ENCODE results near the gene GRAP2.
"Not testable (repeated sequence)": the region's sequence is repeated elsewhere in the genome, so short reads cannot be mapped to it uniquely, and the experiment has no call there.

Gene GRAP2

DNA sequence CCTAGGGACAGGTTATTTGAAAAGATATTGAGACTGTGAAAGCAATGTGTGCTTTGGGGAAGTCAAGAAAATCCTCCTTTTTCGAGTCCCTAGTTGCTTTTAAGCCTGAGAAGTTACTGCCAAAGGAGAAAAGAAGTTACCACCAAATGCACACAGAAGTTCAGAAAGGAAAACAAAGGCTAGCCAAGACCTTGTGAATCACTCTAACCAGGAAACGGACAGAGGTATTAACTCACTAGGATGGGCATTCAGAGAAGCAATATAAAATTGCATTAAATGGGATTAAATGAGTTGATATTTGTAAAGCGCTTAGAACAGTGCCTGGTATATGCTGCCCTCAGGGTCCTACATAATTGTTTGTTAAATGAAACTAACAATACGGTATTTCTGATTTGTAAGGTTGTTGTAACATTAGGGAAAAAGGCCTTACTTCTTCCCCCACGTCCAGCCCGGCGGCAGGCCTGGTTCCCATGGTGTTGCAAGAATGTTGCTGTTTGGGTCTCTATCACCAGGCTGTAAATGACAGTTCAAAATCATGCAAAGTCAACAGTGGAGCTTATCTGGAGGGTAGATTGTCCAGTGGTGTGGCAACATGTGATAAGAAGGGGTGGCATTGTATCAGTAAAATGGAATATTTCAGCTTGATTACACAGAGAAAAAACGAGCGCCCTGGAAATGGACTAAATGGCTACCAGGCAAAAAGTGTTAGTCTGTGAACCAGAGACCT lies 66.4 kb downstream of the GRAP2 start:
- DNase-seq (ENCODE audit: low spot score): no peak

DNA sequence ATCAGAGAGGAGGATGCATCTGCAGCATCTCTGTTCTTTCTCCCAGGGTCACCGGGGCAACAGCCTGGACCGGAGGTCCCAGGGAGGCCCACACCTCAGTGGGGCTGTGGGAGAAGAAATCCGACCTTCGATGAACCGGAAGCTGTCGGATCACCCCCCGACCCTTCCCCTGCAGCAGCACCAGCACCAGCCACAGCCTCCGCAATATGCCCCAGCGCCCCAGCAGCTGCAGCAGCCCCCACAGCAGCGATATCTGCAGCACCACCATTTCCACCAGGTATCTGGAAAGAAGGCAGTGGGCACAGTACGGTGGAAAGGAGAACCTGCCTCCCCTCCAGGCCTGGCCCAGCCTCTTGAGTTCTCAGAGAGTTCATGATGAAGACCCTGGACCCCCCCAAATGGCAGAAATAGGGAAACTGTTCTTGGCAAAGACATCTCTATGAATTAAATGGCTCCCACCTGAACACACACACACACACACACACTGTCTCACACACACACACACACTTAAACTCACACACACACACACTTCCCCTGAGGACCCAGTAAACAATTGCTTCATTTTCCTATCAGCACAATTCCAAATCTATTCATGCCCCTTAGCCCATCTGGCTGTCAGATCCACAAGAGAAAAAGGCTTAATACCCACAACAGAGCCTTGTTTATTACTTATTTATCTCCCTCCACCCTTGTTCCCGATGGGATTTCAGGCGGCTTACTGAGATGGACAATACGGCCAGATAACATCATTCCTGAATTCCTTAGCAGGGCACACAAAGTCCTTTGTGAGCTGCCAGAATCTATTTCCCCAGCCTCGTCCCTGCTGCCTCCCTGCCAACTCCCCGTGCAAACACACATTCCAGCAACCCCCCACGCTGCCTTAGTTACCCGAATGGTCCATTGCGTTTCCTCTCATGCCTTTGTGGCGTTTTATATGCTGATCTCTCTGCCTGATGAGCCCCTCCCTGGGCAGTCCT lies 67.4 kb downstream of the GRAP2 start:
- no peak for DNase-seq (ENCODE audit: low spot score)

DNA sequence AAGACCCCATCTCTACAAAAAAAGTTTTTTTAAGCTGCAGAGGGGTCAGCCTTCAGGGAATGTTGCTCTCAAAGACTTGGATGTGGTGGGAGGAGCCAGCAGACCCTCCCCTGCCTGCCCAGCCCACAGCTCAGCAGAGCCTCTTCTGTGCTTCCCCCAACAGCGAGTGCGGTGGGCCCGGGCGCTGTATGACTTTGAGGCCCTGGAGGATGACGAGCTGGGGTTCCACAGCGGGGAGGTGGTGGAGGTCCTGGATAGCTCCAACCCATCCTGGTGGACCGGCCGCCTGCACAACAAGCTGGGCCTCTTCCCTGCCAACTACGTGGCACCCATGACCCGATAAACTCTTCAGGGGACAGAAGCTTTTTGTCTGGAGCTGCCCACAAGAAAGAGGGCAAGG lies 69.9 kb downstream of the GRAP2 start:
- DNase-seq (ENCODE audit: low spot score): no peak

DNA sequence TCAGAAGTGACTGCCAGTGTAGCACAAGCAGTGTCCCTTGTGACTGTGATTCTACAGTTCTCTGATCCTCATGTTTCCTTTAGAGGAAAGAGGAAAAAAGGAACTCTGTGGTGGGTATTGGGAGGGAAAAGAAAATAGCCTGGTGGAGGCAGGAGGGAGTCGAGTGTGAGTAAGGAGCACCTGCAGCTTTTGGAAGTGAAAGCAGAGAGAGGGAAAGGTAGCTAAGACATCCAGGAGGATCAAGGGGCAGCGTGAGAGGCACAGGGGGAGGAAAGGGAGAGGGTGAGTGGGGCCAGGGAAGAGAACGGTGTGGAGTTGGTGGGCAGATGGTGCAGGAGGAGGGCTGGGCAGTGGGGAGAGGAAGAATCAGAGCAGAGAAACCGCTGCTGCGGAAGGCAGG lies 71.8 kb downstream of the GRAP2 start:
- DNase-seq (ENCODE audit: low spot score): no peak

DNA sequence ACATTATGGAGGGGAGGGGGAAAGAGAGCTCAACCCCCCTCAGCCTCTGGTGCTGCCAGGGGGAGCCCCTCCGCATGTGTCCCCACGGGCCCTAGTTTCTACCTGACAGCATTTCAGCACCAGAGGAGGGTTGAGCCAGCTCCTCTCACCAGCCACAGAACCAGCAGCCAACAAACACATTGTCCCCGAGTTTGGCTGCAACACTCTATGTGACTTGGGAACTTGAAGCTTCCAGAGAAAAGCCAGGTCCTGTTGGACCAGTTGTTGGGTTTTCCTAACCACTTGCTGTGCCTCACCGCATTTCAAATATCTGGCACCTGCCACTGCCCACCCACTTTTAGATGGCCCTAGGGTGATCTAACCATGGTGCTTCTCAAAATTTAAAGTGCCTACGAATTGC lies 72.8 kb downstream of the GRAP2 start:
- DNase-seq (ENCODE audit: low spot score): no peak

DNA sequence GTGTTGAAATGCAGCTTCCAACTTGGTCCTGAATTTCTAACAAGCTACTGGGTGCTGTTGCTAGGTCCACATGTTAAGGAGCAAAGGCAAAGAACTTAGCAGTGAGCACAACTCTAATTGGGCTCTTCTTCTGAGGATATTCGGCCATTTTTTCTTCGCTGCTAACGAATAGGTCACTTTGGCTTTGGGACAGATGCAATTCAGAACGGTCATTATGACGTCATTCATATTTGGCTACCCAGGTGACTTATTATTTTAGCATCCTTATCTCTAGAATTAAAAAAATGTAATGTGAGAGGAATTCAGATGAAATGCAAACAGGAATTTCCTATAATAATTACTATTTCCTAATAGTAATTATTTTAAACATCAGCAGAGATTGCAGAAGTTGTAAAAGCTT lies 73.2 kb downstream of the GRAP2 start:
- no peak for DNase-seq (ENCODE audit: low spot score)

DNA sequence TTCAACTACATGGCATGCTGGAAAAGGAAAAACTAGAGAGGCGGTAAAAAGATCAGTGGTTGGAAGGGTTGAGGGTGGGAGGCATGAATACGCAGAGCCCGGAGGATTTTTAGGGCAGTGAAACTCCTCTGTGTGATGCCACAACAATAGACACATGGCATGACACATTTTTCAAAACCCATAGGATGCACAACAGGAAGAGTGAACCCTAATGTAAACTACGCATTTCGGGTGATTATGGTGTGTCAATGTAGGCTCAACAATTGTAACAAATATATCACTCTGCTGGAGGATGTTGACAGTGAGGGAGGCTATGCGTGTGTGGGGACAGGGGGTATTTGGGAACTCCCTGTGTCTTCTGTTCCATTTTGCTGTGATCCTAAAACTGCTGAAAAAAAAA lies 78.2 kb downstream of the GRAP2 start:
- no peak for DNase-seq (ENCODE audit: low spot score)

DNA sequence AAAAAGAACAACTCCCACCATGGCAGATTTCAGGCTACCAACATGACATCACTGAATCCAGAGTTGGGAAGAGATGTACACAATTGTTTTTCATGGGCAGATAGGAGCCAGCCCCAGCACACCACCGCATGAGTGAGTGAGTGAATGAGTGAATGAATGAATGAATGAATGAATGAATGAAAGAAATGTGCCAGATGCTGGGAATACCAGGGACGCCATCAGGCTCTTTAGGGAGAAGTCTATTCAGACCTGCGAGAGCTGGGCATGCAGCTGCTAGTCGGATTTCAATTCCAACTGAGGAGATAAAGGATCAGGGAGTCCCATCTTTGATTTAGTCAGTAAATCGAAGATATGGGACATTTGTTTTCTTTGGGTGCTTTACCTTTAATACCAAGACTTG lies 78.6 kb downstream of the GRAP2 start:
- no peak for DNase-seq (ENCODE audit: low spot score)

DNA sequence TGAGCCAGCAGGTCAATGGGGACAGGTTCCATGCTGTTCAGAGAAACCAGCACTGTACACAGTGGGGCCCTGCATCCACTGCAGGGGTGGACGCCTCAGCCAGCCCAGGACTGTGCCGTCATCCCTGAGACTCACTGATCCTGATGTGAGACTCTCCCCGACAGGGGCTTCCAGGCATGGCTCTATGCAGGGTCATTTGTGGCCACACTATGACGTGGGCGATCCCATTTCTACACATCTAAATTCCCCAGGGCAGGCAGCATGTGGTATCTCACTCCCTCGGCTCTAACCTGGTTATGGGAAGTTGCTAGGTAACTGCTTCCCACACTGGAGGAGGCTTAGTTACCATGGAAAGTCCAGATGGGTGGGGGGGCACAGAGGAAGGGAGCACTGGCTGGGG lies 79.7 kb downstream of the GRAP2 start:
- no peak for DNase-seq (ENCODE audit: low spot score)

DNA sequence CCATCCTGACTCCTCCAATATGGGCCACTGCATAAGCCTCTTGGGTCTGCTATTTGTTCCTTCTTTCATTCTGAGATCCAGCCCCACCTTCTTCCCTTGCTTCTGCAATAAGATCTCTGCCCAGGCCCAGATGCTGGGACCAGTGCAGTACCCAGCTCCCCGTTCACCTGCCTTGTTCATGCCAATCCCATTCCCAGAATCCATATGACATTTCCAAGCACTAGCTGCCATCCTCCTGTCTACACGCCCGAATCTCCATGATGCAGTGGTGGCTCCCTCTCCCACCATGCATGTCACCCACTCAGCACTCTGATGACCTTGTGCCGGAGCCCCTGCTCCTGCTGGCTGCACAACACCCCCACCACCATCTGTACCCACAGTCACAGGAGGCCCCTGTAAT lies 82.5 kb downstream of the GRAP2 start:
- DNase-seq (ENCODE audit: low spot score): no peak

DNA sequence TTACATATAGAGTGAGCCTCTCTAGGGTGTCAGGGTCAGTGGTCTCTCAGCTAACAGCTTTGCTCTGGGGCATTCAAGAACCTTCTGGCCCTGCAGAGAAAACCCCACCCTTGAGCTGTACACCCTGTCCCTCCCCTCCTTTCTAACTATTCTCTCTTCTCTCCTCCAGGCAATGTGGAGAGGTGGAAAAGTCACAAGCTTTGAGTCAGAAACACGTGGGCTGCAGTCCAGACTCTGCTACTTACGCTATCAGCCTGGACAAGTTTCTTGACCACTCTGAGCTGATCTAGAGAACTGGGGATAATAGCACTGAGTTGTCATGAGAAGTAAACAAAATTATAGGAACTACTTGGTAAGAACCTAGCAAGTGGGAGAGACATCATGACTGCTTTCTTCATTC lies 83.1 kb downstream of the GRAP2 start:
- DNase-seq (ENCODE audit: low spot score): no peak

DNA sequence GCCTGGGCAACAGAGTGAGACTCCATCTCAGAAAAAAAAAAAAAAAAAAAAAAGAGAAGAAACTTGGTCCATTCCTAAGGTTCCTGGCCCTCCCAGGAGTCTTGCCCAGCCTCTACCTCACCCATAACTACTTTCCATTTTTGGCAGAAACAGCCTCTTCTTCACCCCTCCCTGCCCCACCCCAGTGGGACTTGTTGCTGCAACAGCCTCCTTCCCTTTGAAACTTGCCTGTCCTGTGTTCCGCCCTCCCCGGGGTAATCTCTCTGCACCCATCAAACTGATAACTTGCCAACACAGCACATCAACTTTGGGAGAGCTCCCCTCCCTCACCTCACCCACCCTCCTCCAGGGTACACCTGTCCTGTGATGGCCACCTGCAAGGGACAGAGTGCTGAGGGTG lies 83.9 kb downstream of the GRAP2 start:
- DNase-seq (ENCODE audit: low spot score): no peak

DNA sequence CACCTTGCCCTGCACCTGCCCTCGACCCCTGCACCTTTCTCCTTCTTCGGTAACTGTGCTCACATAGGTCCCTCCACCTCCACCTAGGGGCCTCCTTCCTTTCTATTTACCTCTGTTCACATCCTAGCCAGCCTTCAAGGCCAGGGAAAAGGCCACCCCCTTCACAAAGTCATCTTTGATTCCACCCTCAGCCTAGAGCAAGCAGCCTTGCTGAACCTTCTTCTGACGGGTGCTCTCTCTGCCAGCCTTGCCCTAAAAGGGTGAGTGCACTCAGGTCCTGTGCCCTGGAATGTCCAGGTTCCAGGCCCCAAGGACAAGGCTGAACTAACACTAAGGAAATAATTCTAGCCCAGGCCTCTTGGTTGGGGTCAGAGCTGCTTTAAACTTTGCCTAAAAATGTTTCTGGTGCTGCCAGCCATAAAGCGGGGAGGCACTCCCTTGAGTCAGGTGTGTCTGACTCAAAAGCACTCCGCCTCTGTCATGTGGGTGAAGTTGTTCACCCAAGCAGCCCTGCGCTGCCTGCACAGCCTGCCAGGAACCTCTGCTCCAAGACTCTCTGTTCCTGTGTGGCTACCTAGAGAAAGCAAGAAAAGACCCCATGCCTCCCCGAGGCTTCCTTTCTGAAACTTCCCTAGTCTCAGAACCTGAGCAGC lies 84.6 kb downstream of the GRAP2 start:
- no peak for DNase-seq (ENCODE audit: low spot score)

DNA sequence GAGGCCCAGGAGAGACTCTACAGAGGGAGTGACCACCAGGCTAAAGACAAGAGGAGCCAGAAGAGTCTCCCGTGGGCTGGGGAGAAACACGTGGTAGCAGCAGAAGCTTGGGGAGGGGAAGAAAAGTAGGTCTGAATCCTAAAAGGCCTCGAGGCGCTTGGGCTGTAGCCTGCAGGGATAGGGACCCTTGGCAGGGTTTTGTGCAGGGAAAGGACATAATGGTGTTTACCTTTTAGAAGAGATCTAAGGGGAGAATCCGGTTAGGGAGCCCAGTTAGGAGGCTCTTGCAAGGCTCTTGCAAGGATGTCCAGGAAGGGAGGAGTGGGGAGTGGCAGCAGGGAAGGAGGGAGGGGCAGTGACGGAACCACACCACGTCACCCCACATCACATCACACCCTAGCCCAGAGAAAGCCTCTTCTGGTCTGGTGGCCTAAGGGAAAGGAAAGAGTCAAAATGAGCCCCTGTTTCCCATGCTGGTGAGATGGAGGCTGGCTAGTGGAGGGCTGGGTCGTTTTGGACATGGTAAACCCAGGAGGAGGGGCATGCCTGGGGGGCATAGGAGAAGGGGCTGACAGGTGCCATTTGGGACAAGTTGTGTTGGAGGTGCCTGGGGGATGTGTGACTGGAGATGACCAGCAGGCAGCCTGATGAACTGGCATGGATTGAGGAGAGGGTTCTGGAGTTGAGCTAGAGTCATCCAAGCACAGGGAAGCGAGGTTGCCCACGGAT lies 87.7 kb downstream of the GRAP2 start:
- DNase-seq (ENCODE audit: low spot score): no peak

DNA sequence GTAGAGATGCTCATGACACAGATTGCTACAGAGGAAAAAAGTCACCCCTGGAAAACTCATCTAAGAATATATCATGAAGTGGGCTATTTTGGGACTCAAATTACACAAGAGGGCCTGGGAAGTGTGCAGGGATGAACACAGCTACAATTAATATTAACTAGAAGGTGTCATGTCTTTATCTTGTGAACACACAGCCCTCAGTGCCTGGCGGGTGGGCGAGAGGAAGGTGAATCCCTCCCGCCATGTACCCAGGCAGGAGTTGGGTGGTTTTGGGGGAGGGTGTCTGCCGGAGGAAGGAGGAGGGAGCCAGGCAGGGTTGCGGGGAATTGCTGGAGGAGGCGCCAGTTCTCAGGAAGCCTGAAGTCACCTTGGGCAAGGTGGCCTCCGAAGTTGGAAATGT lies 88.7 kb downstream of the GRAP2 start:
- no peak for DNase-seq (ENCODE audit: low spot score)

DNA sequence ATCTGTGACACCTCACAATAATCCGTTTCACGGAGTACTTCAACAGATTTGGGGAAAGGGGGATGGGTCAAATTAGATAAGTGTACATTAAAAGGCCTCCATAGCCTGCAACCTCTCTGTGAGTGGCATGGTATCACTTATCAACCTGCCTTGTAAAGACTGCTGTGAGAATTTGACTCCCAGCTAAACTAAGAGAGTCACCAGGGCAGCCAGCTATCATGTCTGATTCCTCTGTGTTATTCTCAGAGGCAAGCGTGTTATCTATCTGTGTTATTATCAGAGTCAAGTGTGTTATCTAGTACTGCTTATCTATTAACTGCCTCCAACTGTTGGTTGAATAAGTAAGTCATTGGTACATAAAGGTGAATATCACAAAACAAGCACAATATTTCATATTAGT lies 89.8 kb downstream of the GRAP2 start:
- no peak for DNase-seq (ENCODE audit: low spot score)

DNA sequence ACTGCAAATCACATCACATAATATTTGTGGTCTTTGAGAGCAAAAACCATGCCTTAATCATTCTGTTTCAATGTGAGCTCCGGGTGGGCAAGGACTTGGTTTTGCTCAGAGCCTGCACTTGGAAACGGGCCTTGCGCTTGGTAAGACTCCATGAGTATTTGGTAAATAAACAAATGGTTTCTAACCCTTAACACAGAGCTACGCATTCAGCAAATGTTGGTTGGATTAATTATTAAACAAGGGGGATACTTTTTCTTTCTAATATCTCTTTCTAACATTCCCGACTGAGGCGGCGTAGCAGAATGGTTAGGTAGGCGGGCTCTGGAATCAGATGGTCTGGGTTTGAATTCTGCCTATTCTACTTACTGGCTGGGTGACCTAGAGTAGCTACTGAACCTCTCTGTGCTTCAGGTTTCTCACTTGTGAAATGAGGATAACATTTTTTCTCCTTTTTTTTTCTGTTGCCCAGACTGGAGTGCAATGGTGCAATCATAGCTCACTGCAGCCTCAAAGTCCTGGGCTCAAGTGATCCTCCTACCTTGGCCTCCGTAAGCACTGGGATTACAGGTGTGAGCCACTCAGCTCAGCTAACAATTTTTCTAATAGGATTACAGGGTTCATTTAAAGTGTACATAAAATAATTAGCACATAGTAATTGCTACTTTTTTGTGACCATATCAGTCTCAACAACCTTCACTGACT lies 90.4 kb downstream of the GRAP2 start:
- DNase-seq (ENCODE audit: low spot score): no peak

DNA sequence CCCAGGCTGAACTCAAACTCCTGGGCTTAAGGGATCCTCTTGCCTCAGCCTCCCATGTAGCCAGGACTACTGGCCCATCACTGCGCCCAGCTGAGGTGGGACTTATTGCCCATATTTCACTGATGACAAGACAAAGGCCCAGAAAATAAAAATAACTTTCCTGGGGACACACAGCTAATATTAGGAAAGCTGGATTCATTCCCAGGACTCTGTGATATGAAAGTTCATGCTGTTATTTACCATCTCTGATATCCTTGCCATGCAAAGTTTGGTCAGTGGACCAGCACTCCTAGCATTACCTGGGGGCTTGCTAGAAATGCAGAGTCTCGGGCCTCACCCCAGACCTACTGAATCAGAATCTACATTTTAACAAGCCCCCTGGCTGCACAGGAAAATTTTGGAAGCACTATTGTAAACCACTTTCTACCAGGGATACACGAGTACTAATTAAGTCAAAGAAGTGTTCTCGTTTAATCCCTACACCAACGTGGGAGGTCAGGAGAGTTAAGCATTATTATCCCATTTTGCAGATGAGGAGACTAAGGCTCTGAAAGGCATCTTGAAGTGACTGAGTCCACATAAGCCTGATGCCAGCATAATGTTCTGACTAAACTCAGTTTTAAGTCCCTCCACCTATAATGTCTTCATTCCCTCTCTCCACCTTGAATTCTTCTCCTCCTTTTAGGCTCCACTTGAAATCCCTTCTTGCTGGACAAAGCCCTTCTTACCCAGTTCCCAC lies 91.4 kb downstream of the GRAP2 start:
- no peak for DNase-seq (ENCODE audit: low spot score)

DNA sequence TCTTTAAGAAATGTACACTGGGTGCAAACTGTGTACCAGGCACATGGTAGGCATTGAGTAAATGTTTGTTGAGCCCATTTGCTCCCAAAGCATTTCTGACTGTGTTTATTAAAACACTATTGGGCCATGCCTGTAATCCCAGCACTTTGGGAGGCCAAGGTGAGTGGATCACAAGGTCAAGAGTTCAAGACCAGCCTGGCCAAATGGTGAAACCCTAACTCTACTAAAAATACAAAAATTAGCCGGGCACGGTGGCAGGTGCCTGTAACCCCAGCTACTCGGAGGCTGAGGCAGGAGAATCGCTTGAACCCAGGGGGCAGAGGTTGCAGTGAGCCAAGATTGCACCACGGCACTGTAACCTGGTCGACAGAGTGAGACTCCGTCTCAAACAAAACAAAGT lies 92.0 kb downstream of the GRAP2 start:
- not testable (repeated sequence) for DNase-seq (ENCODE audit: low spot score)

DNA sequence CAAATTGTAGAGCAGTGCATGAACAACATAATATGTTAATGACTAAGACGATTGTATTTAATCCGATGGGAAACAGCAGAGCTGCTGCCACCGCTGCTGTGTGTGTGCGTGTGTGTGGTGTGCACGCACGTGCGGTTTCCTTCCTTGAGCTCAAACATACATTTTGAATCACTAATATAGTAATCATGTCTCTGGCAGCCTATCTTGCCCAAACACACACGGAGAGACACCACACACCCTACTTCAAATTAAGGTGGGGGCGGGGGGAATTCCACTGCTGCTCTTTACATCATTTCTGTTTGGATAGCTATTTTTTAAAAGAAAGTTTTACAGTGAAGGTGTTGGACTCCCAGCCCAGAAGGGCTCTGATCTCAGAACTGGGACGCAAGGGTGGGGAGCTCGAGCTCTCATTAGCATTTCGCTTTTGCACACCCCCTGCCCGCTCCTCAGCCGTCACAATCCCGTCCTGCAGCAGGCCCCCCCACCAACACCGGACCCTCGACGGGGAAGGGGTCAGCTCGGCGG lies 93.2 kb downstream of the GRAP2 start:
- no peak for DNase-seq (ENCODE audit: low spot score)
